ENCODE data around the gene NIPBL.
"Not testable (repeated sequence)": the region's sequence is repeated elsewhere in the genome, so short reads cannot be mapped to it uniquely, and the experiment has no call there.

NIPBL gene

DNA sequence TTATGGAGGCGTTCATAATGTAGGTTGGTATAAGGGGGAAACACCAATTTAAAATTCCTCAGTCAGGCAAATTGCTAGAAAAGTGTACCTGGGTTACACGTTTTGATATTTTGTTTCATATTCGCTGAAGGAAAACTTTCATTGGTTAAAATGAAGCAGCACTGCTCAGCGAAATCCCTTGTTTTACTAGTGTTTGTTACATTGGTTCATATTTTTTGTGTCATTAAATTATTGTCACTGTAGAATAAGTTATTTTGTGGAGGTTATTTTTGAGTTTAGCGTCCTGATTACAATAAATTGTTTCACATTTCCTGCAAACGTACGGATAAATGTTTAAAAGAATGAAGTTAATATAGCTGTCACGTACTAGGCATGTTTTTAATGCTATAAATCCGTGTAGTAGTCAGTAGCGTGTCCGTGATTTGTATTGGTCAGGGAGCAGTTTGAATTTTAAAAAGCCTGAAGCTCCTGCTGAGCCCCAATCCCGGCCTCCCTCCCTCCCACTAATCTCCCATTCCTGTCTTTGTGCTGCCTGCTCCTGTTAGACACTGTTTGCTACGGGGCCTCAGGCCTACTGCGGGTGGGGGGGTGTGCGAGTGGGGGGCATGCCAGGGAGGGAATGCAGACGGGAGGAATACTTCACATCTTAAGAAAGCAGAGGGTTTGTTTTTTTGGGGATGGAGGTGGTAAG lies 2.0 kb downstream of the NIPBL start:
- peak; percentile 71 for DNase-seq

DNA sequence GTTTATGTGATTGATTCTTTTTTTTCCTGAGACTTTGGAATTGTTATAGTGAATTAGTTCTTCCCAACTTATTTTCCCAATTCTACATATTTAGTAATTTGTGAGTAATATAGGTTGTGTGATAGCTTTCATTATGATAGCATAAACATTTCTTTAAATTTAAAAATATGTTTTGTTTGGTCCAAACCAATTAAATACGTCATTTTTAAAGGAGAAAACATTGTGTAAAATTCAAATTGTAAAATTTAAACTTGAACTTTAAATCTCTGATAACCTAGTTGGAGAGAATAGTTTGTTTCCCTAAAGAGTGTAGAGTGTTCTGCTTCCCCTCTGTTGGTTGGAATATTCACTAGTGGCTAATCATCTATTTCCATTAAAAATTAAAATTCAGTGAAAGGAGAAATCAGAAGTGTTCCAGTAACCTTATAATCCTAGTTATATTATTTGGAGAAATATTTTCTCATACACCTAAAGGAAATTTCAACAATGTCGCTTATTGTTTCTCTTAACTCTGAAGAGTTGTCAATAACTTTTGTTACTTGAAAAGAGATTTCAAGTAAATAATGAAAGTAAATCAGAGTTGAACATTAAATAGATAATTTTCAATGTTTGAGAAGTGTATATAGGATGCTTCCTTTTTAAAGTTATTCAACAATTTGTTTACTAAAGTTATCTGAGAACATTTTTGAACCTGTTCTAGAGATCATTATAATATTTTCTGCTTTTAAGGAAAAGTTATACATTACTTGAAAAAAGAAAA lies 2.9 kb downstream of the NIPBL start:
- DNase-seq: no peak

DNA sequence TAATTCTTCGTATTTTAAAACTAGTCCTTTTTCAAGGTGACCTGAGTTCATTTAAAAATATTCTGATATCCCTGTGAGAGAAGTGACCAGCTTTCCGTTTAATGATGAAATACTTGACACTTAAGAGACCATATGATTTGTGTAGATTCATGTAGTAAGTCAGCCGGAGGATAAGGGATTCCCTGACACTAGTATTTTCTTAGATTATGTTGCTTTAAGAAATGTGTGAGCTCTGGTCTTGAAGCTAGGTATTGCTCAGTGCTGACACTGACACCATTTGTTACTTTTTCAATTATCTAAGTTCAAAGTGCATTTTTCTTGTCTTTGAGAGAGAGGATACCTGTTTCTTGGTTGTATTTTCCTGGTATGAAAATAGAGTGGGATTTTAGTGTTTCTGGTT lies 4.2 kb downstream of the NIPBL start:
- DNase-seq: no peak

DNA sequence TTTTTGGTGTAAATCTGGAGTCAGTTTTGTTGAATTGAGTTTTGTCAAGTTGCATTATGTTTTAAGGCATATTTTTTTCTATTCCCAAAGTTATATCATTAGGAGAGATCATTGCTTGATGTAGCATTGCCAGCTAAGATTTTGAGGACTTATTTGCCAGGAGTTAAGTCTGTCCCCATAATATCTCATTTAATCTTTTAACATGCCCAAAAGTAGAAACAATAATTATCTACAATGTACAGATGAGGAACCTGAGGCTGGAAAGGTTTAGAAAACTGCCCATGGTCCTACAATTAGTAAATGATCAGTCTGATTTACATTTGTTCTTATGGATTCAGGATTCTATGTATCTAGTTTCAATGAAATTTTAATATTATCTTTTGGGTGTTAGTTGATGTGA lies 4.7 kb downstream of the NIPBL start:
- DNase-seq: no peak

DNA sequence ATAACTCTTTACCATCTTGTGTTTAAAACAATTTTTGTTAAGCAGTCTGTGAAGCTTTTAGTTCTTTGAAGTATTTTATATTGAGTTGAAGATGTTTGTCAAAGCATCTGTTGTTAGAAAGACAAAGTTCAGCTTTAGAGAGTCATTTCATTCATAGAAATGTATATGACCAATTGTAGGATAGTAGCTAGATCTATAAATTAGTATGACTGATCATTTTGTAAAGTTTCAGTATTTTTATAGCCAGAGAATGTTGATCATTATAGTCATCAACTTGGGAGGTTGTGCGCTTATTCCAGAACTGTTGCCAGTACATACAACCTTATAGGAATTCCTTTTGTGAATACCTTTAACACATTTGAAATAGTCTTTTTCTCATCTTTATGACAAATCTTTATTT lies 5.2 kb downstream of the NIPBL start:
- no peak for DNase-seq

DNA sequence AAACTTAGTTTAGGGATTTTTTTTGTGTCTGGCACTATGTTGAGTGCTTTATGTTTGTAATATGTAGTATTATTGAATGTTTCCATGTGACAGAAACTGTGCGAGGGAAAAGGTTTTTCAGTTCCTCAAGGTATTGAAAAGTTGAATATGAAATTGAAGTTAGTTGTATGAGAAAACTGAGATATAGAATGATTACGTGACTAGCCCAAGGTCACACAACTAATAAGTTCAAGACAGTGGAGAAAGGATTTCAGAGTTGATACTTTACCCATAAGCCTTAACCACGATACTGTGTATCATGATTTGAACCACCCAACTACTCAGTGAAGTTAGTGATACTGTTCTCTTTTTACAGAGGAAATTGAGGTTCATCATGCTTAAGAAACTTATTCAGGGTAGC lies 5.7 kb downstream of the NIPBL start:
- DNase-seq: no peak

DNA sequence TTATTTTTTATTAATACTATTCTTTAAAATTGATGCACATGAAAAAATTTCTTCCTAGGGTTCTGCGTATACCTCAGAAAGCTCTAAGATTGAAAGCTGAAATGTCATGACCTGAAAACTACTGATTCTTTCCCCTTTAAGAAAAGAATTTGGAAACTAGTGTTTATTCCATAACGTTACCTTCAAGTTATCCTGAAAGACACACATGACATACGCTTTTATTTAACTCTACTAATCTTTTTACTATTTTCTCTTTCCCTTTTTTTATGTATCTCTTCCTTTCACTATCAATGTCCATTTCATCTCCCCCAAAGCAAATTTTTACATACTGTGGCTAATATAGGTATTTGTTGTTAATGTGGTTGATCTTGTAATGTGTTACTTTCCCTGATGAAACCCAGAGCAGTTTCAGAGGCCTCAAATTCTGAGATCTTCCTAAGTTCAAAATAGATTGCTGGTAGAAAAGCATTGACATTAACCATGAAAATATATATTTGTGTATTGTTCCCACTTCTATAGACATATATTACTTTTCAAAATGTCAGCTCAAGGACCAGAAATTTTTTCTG lies 7.4 kb downstream of the NIPBL start:
- no peak for DNase-seq

DNA sequence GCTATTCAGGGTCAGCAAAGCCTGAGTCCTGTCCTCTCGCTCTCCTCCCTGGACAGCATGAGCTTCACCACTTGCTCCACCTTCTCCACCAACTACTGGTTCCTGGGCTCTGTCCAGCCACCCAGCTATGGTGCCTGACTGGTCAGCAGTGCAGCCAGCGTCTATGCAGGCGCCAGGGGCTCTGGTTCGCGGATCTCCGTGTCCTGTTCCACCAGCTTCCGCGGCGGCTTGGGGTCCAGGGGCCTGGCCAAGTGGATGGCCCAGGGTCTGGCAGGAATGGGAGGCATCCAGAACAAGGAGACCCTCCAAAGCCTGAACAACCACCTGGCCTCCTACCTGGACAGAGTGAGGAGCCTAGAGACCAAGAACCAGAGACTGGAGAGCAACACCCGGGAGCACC lies 8.6 kb downstream of the NIPBL start:
- no peak for DNase-seq

DNA sequence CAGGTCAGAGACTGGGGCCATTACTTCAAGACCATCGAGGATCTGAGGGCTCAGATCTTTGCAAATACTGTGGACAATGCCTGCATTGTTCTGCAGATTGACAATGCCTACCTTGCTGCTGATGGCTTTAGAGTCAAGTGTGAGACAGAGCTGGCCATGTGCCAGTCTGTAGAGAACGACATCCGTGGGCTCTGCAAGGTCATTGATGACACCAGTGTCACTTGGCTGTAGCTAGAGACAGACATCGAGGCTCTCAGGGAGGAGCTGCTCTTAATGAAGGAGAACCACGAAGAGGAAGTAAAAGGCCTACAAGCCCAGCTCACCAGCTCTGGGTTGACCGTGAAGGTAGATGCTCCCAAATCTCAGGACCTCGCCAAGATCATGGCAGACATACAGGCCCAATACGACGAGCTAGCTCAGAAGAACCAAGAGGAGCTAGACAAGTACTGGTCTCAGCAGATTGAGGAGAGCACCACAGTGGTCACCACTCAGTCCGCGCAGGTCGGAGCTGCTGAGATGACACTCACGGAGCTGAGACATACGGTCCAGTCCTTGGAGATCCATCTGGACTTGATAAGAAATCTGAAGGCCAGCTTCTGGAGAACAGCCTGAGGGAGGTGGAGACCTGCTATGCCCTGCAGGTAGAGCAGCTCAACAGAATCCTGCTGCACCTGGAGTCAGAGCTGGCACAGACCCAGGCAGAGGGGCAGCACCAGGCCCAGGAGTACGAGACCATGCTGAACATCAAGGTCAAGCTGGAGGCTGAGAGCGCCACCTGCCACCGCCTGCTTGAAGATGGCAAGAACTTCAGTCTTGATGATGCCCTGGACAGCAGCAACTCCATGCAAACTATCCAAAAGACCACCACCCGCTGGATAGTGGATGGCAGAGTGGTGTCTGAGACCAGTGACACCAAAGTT lies 9.3 kb downstream of the NIPBL start:
- DNase-seq: no peak

DNA sequence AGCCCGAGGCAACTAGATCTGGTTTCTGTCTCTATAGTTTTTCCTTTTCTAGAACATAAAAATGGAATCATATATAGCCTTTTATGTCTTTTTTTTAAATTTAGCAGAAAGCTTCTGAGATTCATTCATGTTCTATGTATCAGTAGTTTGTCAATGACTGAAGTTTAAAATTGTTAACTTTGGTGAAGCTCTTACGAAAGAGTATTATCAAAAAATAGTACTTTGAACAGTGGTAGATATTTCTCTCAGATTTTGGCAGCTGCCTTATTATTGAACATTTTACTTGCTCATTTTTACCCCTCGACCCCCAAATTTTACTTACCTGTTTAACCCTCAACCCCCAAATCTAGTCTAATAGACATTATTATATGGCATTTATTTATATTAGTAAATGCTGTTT lies 10.2 kb downstream of the NIPBL start:
- DNase-seq: no peak

DNA sequence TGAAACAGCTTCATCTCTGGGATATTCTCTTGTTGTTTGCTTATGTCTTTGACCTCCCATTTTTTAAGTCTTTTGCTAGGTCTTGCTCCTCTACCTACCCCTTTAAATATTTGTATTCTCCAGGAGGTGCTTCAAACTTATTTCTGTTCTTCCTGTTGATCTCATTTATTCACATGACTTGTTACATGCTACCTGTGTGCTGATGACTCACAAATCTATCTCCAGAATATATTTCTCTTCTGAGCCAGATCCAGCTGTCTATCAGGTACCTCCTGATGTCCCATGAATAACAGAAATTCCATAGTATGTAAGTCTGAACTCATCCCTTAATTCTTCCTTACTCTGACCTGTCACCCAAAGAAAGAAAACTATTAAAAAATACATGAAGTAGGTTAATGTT lies 11.0 kb downstream of the NIPBL start:
- DNase-seq: no peak

DNA sequence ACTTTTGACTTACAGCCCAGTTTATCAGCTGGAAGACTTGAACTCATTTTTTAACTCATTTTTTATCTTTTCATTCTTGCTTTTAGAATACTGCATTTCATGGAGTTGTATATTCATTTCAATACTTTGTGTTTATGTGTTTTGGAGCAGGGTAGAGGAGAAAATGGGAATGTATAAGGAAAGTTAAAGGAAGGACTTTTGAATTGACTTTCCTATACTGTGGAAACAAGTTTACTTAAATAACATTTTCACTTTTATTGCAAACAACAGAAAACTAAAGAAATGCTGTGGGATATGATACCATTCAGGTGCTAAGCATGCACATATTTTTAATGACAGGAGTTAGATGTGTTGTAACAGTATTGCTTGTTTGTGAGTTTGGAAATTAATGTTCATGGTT lies 11.7 kb downstream of the NIPBL start:
- no peak for DNase-seq

DNA sequence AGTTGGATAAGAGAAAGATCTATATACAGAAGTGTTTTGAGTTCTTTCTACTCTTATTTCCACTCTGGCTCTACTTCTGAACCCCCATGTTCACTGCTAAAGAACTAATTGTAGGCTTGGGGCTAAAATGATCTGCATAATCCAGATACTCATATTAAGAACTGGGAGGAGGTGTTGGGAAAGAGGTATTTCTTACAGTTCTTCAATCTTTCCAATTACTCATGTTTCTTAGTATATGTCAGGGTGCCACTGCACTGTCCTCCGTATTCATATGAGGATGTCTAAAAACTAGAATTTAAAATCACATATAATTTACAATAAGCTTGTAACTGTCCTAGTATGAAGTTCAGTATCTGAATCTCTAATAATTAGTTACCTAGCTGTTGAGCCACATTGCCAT lies 12.7 kb downstream of the NIPBL start:
- DNase-seq: no peak

DNA sequence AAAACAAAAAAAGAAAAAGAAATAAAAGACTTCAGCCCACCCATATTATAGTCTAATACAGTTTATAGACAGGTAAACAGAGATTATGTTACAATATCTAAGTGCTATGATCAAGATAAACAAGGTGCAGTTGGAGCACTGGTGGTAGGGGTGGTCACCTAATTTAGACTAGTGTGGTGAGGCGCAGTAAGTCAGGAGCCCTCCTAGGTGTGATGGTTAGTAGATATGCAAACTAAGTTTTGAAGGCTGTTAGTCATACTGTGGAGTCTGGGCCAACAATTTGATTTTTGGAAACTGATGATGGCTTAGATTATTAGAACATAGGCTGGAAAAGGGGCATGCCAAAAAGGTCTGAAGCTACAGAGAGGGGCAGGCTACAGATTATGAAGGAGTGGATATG lies 14.7 kb downstream of the NIPBL start:
- no peak for DNase-seq

DNA sequence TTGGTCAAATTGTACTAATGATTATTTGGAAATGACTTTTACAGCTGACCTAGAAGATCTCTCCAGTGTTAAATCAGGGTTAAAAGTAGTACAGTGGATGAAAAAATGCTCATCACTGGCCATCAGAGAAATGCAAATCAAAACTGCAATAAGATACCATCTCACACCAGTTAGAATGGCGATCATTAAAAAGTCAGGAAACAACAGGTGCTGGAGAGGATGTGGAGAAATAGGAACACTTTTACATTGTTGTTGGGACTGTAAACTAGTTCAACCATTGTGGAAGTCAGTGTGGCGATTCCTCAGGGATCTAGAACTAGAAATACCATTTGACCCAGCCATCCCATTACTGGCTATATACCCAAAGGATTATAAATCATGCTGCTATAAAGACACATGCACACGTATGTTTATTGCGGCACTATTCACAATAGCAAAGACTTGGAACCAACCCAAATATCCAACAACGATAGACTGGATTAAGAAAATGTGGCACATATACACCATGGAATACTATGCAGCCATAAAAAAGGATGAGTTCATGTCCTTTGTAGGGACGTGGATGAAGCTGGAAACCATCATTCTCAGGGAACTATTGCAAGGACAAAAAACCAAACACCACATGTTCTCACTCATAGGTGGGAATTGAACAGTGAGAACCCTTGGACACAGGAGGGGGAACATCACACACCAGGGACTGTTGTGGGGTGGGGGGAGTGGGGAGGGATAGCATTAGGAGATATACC lies 15.7 kb downstream of the NIPBL start:
- DNase-seq: not testable (repeated sequence)

DNA sequence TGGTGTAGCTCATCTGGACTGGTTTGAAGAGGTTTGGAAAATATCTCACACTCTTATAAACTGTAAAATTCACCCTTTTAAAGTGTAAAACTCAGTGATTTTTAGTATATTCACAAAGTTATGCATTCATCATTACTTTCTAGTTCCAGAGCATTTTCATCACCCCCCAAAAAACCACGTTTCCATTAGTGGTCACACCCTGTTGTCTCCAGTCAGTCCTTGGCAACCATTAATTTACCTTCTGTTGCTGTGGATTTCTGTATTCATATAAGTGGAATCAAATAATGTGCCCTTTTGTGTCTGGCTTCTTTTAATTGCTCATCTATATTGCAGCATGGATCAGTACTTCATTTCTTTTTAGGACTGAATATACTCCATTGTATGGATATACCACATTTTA lies 18.4 kb downstream of the NIPBL start:
- DNase-seq: no peak

DNA sequence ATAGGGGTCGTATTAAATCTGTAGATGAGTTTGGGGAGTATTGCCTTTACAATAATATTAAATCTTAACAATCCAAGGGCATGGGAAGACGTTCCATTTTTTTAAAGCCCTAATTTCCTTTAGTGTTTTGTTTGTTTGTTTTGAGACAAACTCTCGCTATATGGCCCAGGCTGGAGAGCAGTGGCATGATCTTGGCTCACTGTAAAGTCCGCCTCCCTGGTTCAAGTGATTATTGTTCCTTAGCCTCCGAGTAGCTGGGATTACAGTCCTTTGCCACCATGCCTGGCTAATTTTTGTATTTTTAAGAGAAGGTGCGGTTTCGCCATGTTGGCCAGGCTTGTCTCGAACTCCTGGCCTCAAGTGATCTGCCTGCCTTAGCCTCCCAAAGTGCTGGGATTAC lies 19.9 kb downstream of the NIPBL start:
- no peak for DNase-seq

DNA sequence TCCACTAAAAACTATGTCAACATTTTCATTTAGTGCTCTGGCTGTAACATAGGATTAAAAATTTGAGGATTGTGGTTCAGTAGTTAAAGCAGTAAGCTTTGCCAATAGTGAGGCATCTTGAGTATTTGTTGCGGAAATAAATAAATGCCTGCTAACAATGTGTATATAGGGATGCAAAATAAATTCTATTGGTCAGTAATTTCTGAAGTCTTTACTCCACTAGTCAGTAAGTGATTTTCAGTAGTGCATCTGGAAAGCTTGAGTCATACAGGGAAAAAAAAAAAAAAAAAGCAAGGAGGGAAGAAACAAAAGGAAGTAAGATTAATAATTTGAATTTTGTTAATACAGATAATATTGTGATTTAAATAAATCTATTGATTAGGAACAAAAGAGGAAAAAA lies 21.0 kb downstream of the NIPBL start:
- peak; percentile 26 for DNase-seq

DNA sequence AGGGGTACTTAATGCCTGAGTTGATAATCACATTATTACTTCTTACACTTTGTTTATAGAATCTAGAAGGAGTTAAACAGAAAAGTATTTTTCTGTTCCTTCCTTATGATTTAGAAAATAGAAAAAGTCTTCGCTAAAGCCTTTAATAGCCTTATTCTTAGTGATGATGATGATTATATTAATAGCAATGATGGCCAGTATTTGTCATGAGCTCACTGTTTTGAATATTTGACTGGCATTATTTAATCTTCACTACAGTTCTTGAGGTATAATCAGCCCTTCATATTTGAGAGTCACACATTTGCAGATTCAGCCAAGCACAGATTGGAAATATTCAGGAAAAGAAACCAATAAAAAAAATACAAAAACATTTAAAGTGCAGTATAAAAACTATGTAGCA lies 23.3 kb downstream of the NIPBL start:
- no peak for DNase-seq

DNA sequence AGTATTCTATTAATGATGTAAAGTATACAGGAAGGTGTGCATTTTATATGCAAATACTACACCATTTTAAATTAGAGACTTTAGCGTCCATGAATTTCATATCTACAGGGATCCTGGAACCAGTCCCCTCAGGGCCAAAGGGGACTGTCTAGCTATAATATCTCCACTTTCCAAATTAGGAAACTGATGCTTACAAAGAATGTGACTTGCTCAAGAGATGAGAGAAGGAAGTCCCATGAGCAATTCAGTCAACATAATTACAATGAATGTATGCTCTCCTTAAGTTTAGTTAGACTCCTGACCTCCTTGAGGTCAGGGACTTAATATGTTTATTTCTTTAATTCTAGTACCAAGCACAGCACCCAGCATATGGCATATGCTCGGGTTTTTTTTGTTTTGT lies 23.7 kb downstream of the NIPBL start:
- DNase-seq: no peak

DNA sequence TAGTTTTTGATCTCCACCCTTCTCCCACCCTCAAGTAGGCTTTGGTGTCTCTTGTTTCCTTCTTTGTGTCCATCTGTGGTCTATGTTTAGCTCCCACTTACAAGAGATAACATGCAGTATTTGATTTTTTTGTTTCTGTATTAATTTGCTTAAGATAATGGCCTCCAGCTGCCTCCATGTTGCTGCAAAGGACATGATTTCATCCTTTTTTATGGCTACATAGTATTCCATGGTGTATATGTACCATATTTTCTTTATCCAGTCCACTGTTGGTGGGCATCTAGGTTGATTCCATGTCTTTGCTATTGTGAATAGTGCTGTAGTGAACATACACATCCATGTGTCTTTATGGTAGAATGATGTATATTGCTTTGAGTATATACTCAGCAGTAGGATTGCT lies 24.5 kb downstream of the NIPBL start:
- DNase-seq: not testable (repeated sequence)

DNA sequence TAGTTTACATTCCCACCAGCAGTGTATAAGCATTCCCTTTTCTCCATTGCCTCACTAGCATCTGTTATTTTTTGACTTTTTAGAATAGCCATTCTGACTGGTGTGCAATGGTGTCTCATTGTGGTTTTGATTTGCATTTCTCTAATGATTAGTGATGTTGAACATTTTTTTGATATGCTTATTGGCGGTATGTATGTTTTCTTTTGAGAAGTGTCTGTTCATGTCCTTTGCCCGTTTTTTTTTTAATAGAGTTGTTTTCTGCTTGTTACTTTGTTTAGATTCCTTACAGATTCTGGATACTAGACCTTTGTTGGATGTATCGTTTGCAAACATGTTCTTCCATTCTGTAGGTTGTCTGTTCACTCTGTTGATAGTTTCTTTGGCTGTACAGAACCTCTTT lies 25.3 kb downstream of the NIPBL start:
- DNase-seq: no peak

DNA sequence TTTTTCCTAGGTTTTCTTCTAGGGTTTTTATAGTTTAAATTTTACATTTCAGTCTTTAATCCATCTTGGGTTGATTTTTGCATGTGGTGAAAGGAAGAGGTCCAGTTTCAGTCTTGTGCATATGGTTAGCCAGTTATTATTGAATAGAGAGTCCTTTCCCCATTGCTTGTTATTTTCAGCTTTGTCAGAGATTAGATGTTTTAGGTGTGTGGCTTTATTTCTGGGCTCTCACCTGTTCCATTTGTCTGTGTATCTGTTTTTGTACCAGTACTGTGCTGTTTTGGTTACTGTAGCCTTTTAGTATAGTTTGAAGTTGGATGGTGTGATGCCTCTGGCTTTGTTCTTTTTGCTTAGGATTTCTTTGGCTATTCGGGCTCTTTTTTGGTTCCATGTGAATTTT lies 25.8 kb downstream of the NIPBL start:
- no peak for DNase-seq

All from EL (cell line).